Glutamatergic neuron (in vitro differentiated cells): ENCODE results near the gene XYLT1. TPM values are rescaled to one million over a fixed set of nuclear protein-coding genes. Genes with fewer than 3 reads are reported as not detected.

ENCODE experiments used
- DNase-seq: peaks from one replicate; pipeline ENCODE4 v3.0.0; 2022
- H3K27ac Mint-ChIP-seq: one replicate; pipeline ENCODE4 v1.8.0; 2020; ENCODE audit warnings: mild to moderate bottlenecking, mixed read lengths, inconsistent platforms; ENCODE audit not compliant: unreplicated experiment
- H3K27me3 Mint-ChIP-seq: one replicate; pipeline ENCODE4 v1.8.0; 2020; ENCODE audit warnings: mild to moderate bottlenecking, moderate library complexity, mixed read lengths, inconsistent platforms; ENCODE audit not compliant: unreplicated experiment
- H3K36me3 Mint-ChIP-seq: one replicate; pipeline ENCODE4 v1.8.0; 2020; ENCODE audit warnings: mild to moderate bottlenecking, mixed read lengths, inconsistent platforms; ENCODE audit not compliant: unreplicated experiment
- H3K4me1 Mint-ChIP-seq: one replicate; pipeline ENCODE4 v1.8.0; 2020; ENCODE audit warnings: mild to moderate bottlenecking, low read depth, mixed read lengths, inconsistent platforms; ENCODE audit not compliant: unreplicated experiment
- H3K4me3 Mint-ChIP-seq: one replicate; pipeline ENCODE4 v1.8.0; 2020; ENCODE audit warnings: mild to moderate bottlenecking, mixed read lengths, inconsistent platforms; ENCODE audit not compliant: unreplicated experiment
- H3K9me3 Mint-ChIP-seq: one replicate; pipeline ENCODE4 v1.8.0; 2020; ENCODE audit warnings: mild to moderate bottlenecking, moderate library complexity, mixed read lengths, inconsistent platforms; ENCODE audit not compliant: unreplicated experiment
- total RNA-seq: library from RNA; stranded (reverse); fragmentation: NEBNext Ultra II Directional; extraction: Animal tissue kit (Norgen Biotek cat#: 25700); gene quantifications from one replicate; pipeline ENCODE4 v1.2.1, GENCODE V29; 2021; ENCODE audit not compliant: unreplicated experiment
- TF ChIP-seq, protein P1 (sequence below): fragments of 200-600 bp; sonication (generic); IDR thresholded peaks from one replicate; pipeline ENCODE4 v1.5.0; 2021; ENCODE audit not compliant: partially characterized antibody, unreplicated experiment

The XYLT1 gene
- total RNA-seq, 1 donor from 2014 or later = 18.4 TPM

DNA sequence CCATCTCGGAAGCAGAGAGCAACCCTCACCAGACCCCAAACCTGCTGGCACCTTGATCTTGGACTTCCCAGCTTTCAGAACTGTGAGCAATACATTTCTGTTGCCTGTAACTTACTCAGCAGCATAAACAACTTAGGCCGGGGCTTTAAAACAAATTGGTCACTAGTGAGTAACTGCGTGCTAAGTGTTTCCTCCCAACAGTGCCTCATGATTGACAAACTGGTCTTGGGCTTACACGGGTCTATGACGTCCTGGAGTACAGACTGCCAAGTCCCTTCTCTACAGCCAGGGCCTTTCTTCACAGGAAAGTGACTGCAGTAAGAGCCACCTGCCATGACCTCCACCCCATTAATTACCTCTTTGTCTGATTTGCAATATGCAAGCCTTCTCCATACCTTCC is 136.7 kb downstream of the XYLT1 start:
- no peak for DNase-seq
- Mint-ChIP-seq H3K9me3 (peaks cover 4% of the 10 kb centered on the region), H3K27me3 (peaks cover 5% of the 10 kb centered on the region), H3K27ac (peak overlapping the region; percentile 55), H3K4me3 (no peak overlapping the region), H3K4me1 (peaks cover 15% of the 10 kb centered on the region), H3K36me3 (no peaks in the 10 kb centered on the region)
- TF ChIP-seq, protein P1, sequence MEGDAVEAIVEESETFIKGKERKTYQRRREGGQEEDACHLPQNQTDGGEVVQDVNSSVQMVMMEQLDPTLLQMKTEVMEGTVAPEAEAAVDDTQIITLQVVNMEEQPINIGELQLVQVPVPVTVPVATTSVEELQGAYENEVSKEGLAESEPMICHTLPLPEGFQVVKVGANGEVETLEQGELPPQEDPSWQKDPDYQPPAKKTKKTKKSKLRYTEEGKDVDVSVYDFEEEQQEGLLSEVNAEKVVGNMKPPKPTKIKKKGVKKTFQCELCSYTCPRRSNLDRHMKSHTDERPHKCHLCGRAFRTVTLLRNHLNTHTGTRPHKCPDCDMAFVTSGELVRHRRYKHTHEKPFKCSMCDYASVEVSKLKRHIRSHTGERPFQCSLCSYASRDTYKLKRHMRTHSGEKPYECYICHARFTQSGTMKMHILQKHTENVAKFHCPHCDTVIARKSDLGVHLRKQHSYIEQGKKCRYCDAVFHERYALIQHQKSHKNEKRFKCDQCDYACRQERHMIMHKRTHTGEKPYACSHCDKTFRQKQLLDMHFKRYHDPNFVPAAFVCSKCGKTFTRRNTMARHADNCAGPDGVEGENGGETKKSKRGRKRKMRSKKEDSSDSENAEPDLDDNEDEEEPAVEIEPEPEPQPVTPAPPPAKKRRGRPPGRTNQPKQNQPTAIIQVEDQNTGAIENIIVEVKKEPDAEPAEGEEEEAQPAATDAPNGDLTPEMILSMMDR = no peak

DNA sequence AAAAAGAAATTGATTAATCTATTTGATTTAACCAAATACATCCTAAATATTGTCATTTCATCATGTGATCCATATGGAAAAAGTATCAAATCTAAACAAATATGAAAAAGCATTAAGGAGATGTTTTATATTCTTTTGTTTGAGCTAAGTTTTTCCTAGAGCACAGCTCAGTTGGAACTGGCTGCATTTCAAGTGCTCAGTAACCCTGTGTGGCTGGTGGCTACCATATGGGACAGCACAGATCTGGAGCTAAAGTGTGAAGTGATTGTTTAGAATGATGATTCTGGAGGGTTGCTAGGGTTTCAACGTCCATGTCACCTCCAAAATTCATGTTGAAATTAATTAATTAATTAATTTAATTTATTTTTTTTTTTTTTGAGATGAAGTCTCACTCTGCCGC is 137.5 kb downstream of the XYLT1 start:
- H3K4me3 Mint-ChIP-seq = no peak overlapping the region

DNA sequence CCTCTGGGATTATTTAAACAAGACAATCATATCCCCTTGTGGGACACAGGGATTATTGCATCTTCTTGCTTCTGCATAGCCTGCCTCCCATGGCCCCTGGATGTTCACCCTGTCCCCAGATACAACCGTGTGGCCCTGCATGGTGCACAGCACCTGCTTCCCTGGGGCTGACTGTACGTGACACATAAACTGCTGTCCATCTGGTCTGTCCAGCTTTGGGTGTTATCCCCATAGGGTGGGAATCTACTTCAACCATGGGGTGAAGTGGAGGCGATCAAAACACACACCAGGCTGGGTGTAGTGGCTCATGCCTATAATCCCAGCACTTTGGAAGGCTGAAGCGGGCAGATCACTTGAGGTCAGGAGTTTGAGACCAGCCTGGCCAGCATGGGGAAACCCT is 138.8 kb downstream of the XYLT1 start:
- Mint-ChIP-seq H3K9me3 (peaks cover 4% of the 10 kb centered on the region), H3K4me1 (peaks cover 22% of the 10 kb centered on the region), H3K27me3 (peaks cover 3% of the 10 kb centered on the region), H3K36me3 (no peaks in the 10 kb centered on the region), H3K4me3 (no peak overlapping the region), H3K27ac (no peak overlapping the region)
- no peak for DNase-seq
- TF ChIP-seq, protein P1 = no peak

More for the DNA sequence above, 137.5 kb downstream of the XYLT1 start:
- Mint-ChIP-seq H3K4me1 (peaks cover 19% of the 10 kb centered on the region), H3K36me3 (no peaks in the 10 kb centered on the region), H3K27me3 (peaks cover 3% of the 10 kb centered on the region), H3K9me3 (peaks cover 4% of the 10 kb centered on the region), H3K27ac (no peak overlapping the region)
- TF ChIP-seq, protein P1 = no peak
- DNase-seq = no peak

DNA sequence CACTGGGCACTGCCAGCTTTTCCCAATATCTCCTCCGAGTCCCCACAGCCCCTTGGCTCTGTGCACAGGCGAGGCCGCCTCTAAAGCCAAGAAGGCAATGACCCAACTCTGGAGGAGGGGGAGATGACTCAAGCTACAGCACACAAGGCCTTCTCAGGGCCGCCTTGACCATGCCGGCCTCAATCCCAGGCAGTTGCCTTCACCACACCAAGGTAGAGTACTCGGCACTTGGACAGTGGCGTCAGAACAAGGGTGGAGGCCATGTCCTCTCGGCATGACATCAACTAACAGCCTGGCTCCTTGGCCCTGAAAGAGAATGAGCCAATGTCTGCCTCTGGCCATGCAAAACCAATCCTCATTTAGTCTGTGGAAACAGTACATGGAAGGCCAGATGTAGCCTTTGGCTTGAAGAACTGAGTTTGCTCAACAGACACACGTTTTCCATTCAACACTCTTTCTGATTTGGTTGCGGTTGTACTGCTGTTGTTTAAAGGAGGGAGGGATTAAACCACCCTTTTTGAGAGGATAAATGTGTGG is 139.6 kb downstream of the XYLT1 start:
- Mint-ChIP-seq H3K4me3 (no peak overlapping the region), H3K9me3 (peaks cover 4% of the 10 kb centered on the region), H3K4me1 (peaks cover 22% of the 10 kb centered on the region), H3K27me3 (peaks cover 3% of the 10 kb centered on the region), H3K27ac (peak overlapping the region; percentile 43), H3K36me3 (no peaks in the 10 kb centered on the region)
- TF ChIP-seq, protein P1 = no peak
- no peak for DNase-seq

- no peak overlapping the region for H3K4me3 Mint-ChIP-seq
- H3K27ac Mint-ChIP-seq = peak overlapping the region; percentile 77
- peaks cover 24% of the 10 kb centered on the region for H3K4me1 Mint-ChIP-seq
- DNase-seq = no peak
- TF ChIP-seq, protein P1 = no peak
- H3K9me3 Mint-ChIP-seq = peaks cover 4% of the 10 kb centered on the region
- H3K36me3 Mint-ChIP-seq = no peaks in the 10 kb centered on the region
- peaks cover 2% of the 10 kb centered on the region for H3K27me3 Mint-ChIP-seq
These were observed 140.7 kb downstream of the XYLT1 start for GRCh38 chr16:17330044-17330443.
